HG03571 (cell line): ENCODE results near the gene CEPT1.
A peak's percentile ranks its signal among the peaks of the same experiment; 100 is the strongest.

Experiments
- ATAC-seq: cut with Tn5 transposase; IDR thresholded peaks from one replicate; pipeline ENCODE4 v1.9.1; 2021; ENCODE audit not compliant: unreplicated experiment

The CEPT1 gene

GRCh38 chr1:111145963-111146768, 6.1 kb downstream of the CEPT1 start:
- no peak for ATAC-seq

DNA sequence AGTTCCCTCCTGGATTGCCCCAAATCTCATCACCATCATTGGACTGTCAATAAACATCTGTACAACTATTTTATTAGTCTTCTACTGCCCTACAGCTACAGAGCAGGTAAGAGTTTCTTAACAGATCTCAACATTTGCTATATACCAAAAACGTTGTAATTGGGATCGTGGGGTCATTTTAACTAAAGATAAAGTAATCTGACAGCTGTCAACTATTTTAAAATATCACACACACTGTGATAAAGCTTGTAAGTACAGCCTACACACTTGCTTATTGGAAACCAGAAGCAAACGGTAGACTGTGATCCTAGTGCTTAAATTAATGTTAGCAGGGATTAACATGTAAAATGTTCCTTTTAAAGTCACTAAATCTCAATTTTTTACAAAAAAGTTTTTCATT, 7.9 kb downstream of the CEPT1 start:
- no peak for ATAC-seq

DNA sequence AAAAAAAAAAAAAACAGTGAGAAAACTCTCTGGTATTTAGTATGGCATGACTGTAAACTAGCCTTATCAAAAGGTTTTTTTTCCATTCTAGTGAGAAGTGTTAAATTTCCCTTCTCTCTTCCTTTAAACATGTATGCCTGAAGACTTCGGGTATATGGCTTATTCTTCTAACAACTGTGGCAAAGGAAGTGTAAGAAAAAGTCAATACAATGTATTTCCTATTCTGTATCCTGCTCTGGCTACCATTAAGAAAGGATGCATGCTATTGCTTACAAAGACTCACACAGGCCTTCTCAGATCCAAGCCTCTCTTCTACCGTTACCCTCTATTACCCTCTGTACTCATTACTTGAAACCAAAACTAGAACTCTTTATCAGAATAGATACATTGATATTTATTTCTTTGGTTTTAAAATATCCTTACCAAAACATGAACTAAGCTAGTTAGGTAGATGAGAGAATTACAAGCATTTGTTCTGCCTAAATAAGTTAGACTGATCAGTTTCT, 8.4 kb downstream of the CEPT1 start:
- ATAC-seq: no peak

GRCh38 chr1:111151838-111152237, 11.8 kb downstream of the CEPT1 start:
- ATAC-seq: no peak

GRCh38 chr1:111154021-111154999, 14.3 kb downstream of the CEPT1 start:
- ATAC-seq: no peak

DNA sequence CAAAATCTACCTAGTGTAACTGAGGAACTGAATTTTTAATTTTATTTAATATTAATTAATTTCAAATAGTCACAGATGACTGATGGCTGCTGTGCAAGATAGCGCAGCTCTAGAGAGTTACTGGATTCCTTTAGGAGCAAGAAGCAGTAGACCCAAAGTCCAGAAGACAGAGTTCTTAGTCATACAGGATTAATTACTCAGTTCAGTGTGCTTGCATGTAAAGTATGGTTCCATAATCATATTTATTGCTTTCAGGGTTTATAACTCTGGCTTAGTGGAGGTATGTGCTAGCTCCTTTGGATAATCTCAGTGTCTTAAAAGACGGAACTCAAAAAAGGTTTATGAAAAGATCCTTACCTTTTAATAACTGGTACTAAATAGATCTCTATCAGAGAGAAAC, 17.4 kb downstream of the CEPT1 start:
- ATAC-seq: no peak

- no peak for ATAC-seq
These were observed 21.9 kb downstream of the CEPT1 start for GRCh38 chr1:111161843-111162487.

DNA sequence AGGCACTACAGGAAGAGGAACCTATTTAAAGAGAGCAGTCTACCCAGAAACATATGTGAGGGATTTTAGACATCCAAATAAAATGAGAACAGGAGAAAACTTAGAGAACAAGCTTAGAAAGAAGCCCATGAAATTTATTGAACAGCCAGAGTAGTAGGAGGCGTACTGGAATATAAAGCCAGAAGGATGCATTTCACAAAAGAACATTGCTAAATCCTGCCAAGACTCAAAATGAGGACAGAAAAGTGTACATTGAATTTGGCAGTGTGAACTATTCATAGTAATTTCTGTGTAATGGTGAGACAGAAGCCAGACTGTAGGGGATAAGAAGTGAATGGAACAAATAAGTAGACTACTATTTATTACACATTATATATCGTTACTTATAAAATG, 22.5 kb downstream of the CEPT1 start:
- ATAC-seq: no peak

GRCh38 chr1:111163363-111163762, 23.3 kb downstream of the CEPT1 start:
- ATAC-seq: no peak

GRCh38 chr1:111164151-111164550, 24.1 kb downstream of the CEPT1 start:
- ATAC-seq: no peak

DNA sequence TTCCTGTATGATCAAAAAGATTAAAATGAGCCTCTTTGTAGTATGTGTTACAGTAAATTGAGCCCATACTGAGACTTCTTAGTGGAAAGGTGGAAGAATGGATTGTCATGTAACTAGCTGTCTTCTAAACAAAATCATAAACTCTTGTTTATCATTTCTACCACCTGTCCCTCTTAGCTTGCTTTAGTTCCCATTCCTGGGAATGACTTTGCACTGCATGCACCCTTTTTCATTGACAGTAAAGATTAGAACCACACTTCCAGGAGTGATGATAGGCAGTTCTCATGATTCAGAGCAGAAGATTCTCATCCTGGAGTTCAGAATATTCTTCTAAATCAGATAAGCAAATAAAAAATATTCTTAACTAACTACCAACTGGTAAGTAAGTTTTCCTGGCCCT, 32.4 kb downstream of the CEPT1 start:
- no peak for ATAC-seq

DNA sequence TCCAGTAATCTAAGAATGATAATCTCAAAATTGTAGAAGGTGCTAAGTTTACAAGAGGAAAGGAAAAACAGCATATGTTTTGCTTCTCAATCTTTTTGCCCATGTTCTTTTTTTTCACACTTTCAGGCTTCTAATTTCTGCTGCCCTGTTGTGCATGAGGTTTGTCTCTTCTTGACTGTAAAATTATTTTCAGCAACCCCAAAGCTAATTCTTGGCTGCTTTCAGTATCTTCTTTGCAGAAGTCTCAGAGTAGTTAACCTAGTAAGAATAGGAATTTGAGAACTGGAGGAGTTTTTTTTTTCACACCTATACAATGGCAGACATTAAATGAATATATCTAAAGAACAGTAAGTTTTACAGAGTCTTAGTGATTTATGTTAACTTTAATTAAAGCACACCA, 34.0 kb downstream of the CEPT1 start:
- no peak for ATAC-seq

GRCh38 chr1:111175349-111175748, 35.3 kb downstream of the CEPT1 start:
- no peak for ATAC-seq

DNA sequence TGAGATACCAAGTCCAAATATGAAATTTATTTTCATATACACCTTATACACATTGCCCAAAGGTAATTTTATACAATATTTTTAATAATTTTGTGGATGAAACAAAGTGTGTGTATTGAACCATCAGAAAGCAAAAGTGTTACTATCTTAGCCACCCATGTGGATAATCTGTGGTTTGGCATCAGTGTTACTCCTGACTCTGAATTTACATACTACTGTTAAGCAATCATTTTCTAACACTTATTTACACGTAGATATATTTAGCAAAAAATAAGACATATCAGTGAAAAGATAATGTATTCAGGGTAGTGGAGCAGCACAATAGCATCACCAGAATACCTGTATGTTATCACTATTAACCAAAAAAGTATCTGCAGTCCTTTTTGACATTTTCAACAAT, 36.7 kb downstream of the CEPT1 start:
- peak; percentile 73 for ATAC-seq

DNA sequence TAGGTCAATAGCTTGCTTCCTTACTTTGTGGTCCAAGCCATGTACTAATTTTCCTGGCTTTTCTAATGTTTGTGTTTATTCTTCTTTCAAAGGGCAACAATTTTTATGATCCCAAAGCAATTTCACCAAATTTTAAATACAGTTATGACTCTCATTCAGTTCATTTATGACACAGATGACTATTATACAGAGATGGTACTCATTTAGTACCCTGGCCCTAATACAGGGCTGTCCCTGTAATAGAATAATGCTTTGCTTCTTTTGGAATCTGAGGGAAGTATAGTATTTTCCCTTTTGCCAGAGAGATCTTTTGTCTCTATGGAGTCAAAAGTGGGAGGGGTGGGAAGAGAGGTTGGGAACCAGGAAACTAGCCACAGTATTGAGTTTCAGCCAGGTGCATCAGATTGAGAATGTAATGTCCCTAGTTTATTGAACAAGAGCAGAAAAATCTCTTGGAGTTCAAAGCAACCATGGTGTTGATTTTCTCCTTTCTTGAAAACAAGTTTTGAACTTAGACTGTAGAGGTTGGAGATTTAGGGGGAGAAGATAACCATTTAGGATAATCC, 40.0 kb downstream of the CEPT1 start:
- no peak for ATAC-seq

GRCh38 chr1:111182052-111182451, 42.0 kb downstream of the CEPT1 start:
- no peak for ATAC-seq

DNA sequence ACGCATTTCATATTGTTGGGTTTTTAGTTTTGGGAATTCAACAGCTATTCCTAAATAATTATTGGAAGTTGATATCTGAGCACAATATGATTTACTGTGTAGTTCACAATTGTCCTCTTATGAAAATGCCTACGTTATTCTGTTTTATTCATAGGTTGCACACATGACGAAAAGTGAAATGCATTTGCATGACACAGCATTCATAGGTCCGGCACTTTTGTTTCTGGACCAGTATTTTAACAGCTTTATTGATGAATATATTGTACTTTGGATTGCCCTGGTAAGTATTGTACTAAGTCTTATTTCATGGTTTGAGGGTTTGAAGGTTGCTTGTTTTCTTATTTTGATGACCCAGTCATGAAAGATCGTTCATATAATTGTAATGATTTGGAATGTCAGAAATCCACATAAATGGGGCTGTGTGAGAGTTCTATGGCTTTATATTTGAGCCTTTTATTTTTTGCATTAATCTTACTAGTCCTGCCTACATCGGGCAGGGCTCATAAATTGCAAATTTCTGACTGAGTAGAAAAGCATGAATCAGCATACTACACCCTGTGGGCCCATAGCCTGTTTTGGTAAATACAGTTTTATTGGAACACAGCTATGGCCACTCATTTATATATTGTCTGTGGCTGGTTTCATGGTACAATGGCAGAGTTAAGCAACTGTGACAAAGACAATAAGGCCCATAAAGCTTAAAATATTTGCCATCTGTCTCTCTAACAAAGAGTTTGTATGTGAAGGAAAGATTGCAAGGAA, 43.5 kb downstream of the CEPT1 start:
- no peak for ATAC-seq

GRCh38 chr1:111184663-111185062, 44.6 kb downstream of the CEPT1 start:
- no peak for ATAC-seq

DNA sequence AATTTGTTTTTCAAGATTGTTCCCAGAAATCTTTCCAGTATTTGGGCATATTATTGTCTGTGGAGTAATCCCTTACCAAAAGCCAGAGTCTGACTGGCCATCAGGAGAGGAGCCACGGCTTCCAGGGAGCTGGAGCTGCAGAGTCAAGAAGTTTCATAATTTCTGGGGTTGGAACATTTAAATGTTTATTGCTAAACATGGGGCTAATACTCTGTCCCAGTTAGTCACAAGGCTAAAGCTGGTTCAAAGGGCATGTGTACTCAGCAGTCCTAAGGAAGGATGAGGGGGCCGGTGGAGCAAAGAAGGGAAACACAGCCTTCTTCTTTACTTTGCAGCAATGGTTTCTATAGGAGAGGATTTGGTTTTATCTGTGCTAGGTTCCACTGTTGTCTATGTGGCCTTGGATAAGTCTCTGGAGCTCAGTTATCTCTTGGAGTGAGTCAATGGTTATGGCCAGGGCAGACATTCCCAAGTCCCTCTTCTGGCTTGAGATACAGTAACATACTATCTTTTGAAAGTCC, 51.0 kb downstream of the CEPT1 start:
- no peak for ATAC-seq

DNA sequence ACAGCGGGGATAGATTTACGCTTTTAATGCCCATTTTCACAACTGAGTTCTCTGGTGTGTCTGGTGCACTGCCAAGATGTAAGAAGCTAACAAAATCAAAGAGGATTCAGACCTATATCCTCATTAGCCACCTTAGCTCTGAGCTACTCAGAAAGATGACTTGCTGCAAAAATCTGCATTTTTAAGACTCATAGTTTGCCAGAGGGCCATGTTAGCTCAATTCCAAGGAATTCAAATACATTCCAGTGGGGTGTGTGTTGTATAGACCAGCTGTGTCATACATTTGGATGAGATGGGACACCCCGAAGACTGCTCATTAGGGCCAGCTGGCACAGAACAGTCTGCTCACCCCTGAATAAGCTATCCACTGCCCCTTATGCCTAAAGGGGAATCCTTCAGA, 51.5 kb downstream of the CEPT1 start:
- no peak for ATAC-seq
